Measurements from ENCODE around the gene RUNX2. TPM values are rescaled to one million over a fixed set of nuclear protein-coding genes. Genes with fewer than 3 reads are reported as not detected.

RUNX2 gene
- total RNA-seq, 4 donors from 2014 or later: 0.78 to 2.0 (median 0.94) TPM

GRCh38 chr6:45569210-45569945 lies 241.2 kb downstream of the RUNX2 start:
- Histone ChIP-seq H3K27me3 (no peaks in the 10 kb centered on the region), H3K27ac (no peak overlapping the region), H3K4me1 (peaks cover under 1 to 4% of the 10 kb centered on the region in 2 donors), H3K36me3 (no peaks in the 10 kb centered on the region), H3K4me3 (no peak overlapping the region), H3K9me3 (no peaks in the 10 kb centered on the region)
- ATAC-seq: no peak
- no peak for DNase-seq
- in situ Hi-C loops (cut with MboI; ENCODE audit: low sequenced_read_pairs in 4 of 4) (no loop called here), intact Hi-C loops (cut with DNase I; ENCODE audit: low total_unique reads) (no loop called here)
- TF ChIP-seq CTCF (IDR thresholded peaks at IDR 0.05 in 4 of 5, conservative IDR thresholded peaks at IDR 0.05 in 1 of 5): no peak
- no peak for TF ChIP-seq POLR2A (IDR thresholded peaks at IDR 0.05)

- in situ Hi-C loops (cut with MboI; ENCODE audit: low sequenced_read_pairs in 4 of 4) (no loop called here), intact Hi-C loops (cut with DNase I; ENCODE audit: low total_unique reads) (loop anchor here (10.0 kb wide), 1 partner anchor 86 kb away; no protein-coding TSS in a partner anchor)
- Histone ChIP-seq H3K27me3 (no peaks in the 10 kb centered on the region), H3K4me1 (no peaks in the 10 kb centered on the region), H3K27ac (no peak overlapping the region), H3K4me3 (no peak overlapping the region), H3K9me3 (no peaks in the 10 kb centered on the region), H3K36me3 (no peaks in the 10 kb centered on the region)
- DNase-seq: no peak
- TF ChIP-seq CTCF (IDR thresholded peaks at IDR 0.05 in 4 of 5, conservative IDR thresholded peaks at IDR 0.05 in 1 of 5): no peak
- TF ChIP-seq POLR2A (IDR thresholded peaks at IDR 0.05): no peak
- ATAC-seq: no peak
Observed at GRCh38 chr6:45571159-45571558, 243.0 kb downstream of the RUNX2 start.

GRCh38 chr6:45572833-45573232 lies 244.7 kb downstream of the RUNX2 start:
- DNase-seq: no peak
- Histone ChIP-seq H3K27me3 (no peaks in the 10 kb centered on the region), H3K9me3 (no peaks in the 10 kb centered on the region), H3K4me1 (no peaks in the 10 kb centered on the region), H3K36me3 (no peaks in the 10 kb centered on the region), H3K4me3 (no peak overlapping the region), H3K27ac (no peak overlapping the region)
- intact Hi-C loops (cut with DNase I; ENCODE audit: low total_unique reads): loop anchor here (10.0 kb wide), 1 partner anchor 88 kb away; no protein-coding TSS in a partner anchor
- TF ChIP-seq CTCF (IDR thresholded peaks at IDR 0.05 in 4 of 5, conservative IDR thresholded peaks at IDR 0.05 in 1 of 5) (no peak), POLR2A (IDR thresholded peaks at IDR 0.05) (no peak)
- in situ Hi-C loops (cut with MboI; ENCODE audit: low sequenced_read_pairs in 4 of 4): no loop called here
- ATAC-seq: no peak

- Histone ChIP-seq H3K4me3 (no peak overlapping the region), H3K27me3 (no peaks in the 10 kb centered on the region), H3K36me3 (no peaks in the 10 kb centered on the region), H3K9me3 (no peaks in the 10 kb centered on the region), H3K27ac (no peak overlapping the region), H3K4me1 (no peaks in the 10 kb centered on the region)
- no peak for TF ChIP-seq CTCF (IDR thresholded peaks at IDR 0.05 in 4 of 5, conservative IDR thresholded peaks at IDR 0.05 in 1 of 5)
- TF ChIP-seq POLR2A (IDR thresholded peaks at IDR 0.05): no peak
- no peak for ATAC-seq
- in situ Hi-C loops (cut with MboI; ENCODE audit: low sequenced_read_pairs in 4 of 4) (no loop called here), intact Hi-C loops (cut with DNase I; ENCODE audit: low total_unique reads) (loop anchor here (10.0 kb wide), 1 partner anchor 89 kb away; no protein-coding TSS in a partner anchor)
- no peak for DNase-seq
Observed at GRCh38 chr6:45574014-45574461, 245.9 kb downstream of the RUNX2 start.

All from gastrocnemius medialis (tissue), 4 donors.